22Rv1 (cell line): ENCODE measurements around the gene KRTAP10-10.
"Not testable (repeated sequence)": the region's sequence is repeated elsewhere in the genome, so short reads cannot be mapped to it uniquely, and the experiment has no call there.

Experiments
- H3K27ac ChIP-seq: fragments of 450-650 bp; 2 replicates; pipeline ENCODE4 v1.5.1; 2017
- ZFX ChIP-seq: fragments of 450-650 bp; IDR thresholded peaks from 2 replicates; pipeline ENCODE4 v1.6.1; 2017; ENCODE audit warnings: antibody characterized with exemption, borderline replicate concordance
- TF ChIP-seq, protein P1 (sequence below): fragments of 450-650 bp; IDR thresholded peaks from 2 replicates; pipeline ENCODE4 v1.5.1; 2017; ENCODE audit warnings: mild to moderate bottlenecking

Gene KRTAP10-10

GRCh38 chr21:44684077-44684476 lies 46.9 kb downstream of the KRTAP10-10 start:
- TF ChIP-seq ZFX, result no peak
- TF ChIP-seq, protein P1, sequence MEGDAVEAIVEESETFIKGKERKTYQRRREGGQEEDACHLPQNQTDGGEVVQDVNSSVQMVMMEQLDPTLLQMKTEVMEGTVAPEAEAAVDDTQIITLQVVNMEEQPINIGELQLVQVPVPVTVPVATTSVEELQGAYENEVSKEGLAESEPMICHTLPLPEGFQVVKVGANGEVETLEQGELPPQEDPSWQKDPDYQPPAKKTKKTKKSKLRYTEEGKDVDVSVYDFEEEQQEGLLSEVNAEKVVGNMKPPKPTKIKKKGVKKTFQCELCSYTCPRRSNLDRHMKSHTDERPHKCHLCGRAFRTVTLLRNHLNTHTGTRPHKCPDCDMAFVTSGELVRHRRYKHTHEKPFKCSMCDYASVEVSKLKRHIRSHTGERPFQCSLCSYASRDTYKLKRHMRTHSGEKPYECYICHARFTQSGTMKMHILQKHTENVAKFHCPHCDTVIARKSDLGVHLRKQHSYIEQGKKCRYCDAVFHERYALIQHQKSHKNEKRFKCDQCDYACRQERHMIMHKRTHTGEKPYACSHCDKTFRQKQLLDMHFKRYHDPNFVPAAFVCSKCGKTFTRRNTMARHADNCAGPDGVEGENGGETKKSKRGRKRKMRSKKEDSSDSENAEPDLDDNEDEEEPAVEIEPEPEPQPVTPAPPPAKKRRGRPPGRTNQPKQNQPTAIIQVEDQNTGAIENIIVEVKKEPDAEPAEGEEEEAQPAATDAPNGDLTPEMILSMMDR, result no peak
- no peak overlapping the region for H3K27ac ChIP-seq

- H3K27ac ChIP-seq, result no peak overlapping the region
- TF ChIP-seq, protein P1, result no peak
- no peak for TF ChIP-seq ZFX
These were observed 47.3 kb downstream of the KRTAP10-10 start for GRCh38 chr21:44684483-44684882.

DNA sequence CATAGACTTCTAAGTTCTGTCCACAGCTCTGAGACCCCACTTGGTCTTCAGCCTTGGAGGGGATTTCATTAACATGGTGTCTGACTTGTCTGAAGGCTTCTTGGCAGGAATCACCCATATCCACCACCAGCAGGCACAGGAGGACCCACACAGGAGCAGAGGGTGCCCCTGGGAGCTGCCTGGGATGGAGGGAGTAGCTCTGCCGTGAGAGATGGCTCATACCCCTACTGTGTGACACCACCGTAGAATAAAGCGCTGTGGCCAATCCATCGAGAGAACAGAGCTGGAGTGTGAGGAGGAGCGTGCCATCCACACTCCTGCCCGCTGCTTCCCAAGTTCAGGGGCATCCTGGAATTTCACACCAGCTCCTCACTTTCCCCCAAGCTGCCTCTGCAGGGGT lies 47.9 kb downstream of the KRTAP10-10 start:
- not testable (repeated sequence) for H3K27ac ChIP-seq

DNA sequence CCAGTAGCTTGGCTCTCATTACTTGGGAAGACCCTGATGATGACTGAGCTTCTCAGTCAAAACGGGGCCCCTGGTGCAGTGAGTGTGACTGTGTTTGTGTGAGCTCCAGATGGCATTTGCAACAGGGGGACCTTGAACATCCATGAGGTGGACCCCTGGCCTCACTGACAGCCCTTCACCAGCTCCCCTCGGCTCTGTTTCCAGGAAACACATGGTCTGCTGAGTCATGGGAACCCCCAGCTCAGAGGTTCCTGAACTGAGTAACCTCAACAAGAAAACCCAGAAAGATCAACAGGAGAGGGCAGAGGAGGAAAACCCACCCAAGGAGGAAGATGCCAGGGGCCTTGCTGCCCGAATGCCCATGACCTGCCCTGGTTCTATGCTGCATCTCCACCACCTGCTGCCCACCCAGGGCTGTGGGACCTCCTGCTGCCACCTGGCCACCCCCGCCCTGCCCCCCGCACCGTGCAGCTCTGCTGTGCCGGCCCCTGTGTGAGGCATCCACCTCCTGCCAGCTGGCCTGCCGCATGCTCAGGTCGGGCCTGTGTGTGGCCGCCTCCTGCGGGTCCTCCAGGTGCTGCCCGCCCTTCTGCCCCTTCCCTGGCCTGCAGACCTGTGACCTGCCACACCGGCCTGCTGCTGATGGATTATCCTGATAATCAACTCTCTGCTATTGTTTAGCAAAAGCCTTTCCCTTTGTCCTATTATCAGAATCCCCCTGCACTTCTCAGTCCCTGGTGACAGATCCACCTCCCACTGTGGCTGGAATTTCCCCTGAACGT lies 49.0 kb downstream of the KRTAP10-10 start:
- H3K27ac ChIP-seq, result no peak overlapping the region
- TF ChIP-seq, protein P1, result no peak
- no peak for TF ChIP-seq ZFX

- no peak overlapping the region for H3K27ac ChIP-seq
- TF ChIP-seq ZFX, result no peak
- TF ChIP-seq, protein P1, result no peak
These were observed 49.8 kb downstream of the KRTAP10-10 start for GRCh38 chr21:44686843-44687561.

- no peak overlapping the region for H3K27ac ChIP-seq
- TF ChIP-seq ZFX, result no peak
- TF ChIP-seq, protein P1, result no peak
These were observed 50.5 kb downstream of the KRTAP10-10 start for GRCh38 chr21:44687671-44688070.
